A673 (cell line): ENCODE data around the gene TRPM1.

Experiments
- EZH2 ChIP-seq: fragments of 200-600 bp; sonication (generic); IDR thresholded peaks from 2 replicates; pipeline ENCODE4 v1.6.1; 2017; ENCODE audit warnings: borderline replicate concordance, low read depth, mild to moderate bottlenecking, mixed read lengths, antibody characterized with exemption, low read length; ENCODE audit not compliant: poor library complexity, severe bottlenecking
- TF ChIP-seq, protein P1 (sequence below): fragments of 300-800, 200-600 bp; sonication (generic); conservative IDR thresholded peaks from 2 replicates; pipeline ENCODE4 v1.5.1; 2017; ENCODE audit warnings: low read depth, mild to moderate bottlenecking, antibody characterized with exemption, low read length, moderate library complexity, mixed read lengths

DNA sequence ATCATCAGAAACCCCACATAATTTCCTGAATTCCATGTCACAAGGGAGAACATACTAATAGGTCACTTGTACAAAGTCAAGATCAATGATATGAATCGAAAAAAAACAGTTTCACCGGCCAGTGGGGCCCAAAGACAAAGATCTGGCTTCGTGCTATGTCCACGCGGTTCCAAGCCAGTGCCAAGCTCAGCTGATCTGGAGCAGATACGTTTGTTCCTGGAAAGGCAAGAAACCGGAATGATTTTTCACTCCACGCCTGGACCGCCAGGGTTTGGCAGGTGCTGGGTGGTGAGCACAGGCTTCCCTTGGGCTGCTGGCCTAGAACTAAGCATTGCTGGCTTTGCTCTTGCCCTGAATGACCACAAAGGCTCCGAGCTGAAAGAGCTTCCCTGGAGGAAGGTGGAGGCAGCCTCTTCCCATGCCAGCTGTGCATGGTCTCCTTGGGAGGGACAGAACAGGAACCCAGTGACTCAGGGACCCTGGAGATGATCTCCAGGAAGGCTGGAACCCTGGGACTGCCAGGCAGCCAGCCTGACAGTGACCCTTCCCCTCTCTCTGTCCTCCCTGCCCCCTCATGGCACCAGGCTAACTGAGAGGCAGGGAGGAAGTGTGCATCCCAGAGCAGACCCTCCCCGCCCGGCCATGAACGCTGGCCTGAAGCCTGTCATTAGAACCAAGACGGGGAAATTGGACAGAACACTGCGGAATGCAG, 40.9 kb downstream of the TRPM1 start:
- TF ChIP-seq, protein P1, sequence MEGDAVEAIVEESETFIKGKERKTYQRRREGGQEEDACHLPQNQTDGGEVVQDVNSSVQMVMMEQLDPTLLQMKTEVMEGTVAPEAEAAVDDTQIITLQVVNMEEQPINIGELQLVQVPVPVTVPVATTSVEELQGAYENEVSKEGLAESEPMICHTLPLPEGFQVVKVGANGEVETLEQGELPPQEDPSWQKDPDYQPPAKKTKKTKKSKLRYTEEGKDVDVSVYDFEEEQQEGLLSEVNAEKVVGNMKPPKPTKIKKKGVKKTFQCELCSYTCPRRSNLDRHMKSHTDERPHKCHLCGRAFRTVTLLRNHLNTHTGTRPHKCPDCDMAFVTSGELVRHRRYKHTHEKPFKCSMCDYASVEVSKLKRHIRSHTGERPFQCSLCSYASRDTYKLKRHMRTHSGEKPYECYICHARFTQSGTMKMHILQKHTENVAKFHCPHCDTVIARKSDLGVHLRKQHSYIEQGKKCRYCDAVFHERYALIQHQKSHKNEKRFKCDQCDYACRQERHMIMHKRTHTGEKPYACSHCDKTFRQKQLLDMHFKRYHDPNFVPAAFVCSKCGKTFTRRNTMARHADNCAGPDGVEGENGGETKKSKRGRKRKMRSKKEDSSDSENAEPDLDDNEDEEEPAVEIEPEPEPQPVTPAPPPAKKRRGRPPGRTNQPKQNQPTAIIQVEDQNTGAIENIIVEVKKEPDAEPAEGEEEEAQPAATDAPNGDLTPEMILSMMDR = no peak
- TF ChIP-seq EZH2 = no peak
